Ascending aorta (tissue), 2 donors: ENCODE measurements around the gene PLA2G6. TPM values are rescaled to one million over a fixed set of nuclear protein-coding genes. Genes with fewer than 3 reads are reported as not detected.

Experiments
- DNase-seq, 2 donors: peaks; one replicate each; pipeline ENCODE4 v3.0.0-alpha.2; 2019; ENCODE audit warnings: low spot score in 2 of 2
- H3K27ac ChIP-seq, 2 donors: fragments of 200-600 bp; sonication (generic); one replicate each; pipeline ENCODE4 v1.5.1; 2016 to 2017; ENCODE audit warnings: mild to moderate bottlenecking in 1 of 2
- H3K27me3 ChIP-seq: fragments of 200-600 bp; sonication (generic); one replicate; pipeline ENCODE4 v1.5.1; 2017
- H3K36me3 ChIP-seq, 2 donors: fragments of 200-600 bp; sonication (generic); one replicate each; pipeline ENCODE4 v1.5.1; 2016
- H3K4me1 ChIP-seq, 2 donors: fragments of 200-600 bp; sonication (generic); one replicate each; pipeline ENCODE4 v1.5.1; 2016 to 2017; ENCODE audit warnings: mild to moderate bottlenecking in 1 of 2
- H3K4me3 ChIP-seq, 2 donors: fragments of 200-600 bp; sonication (generic); one replicate each; pipeline ENCODE4 v1.5.1; 2016 to 2017; ENCODE audit warnings: mild to moderate bottlenecking in 1 of 2
- H3K9me3 ChIP-seq, 2 donors: fragments of 200-600 bp; sonication (generic); one replicate each; pipeline ENCODE4 v1.5.1; 2016
- CTCF ChIP-seq, 3 experiments: fragments of 200-600 bp in 2 of 3; fragments of 450-650 bp in 1 of 3; sonication (generic) in 2 of 3; IDR thresholded peaks; one replicate each; pipeline ENCODE4 v1.5.1; 2016 to 2019; ENCODE audit warnings: antibody characterized with exemption in 3 of 3, mild to moderate bottlenecking in 1 of 3, moderate library complexity in 1 of 3
- intact Hi-C: fragments of 100-400 bp; cut with DNase I; formaldehyde crosslinking; loops from one replicate; pipeline ENCODE4 v1.15.1; 2023
- total RNA-seq: library from RNA; depleted of rRNA; stranded (reverse); fragments of >200 nt; gene quantifications from one replicate; pipeline ENCODE4 v1.1.0, GENCODE V29; 2016

Gene PLA2G6
- total RNA-seq, 1 donor from 2014 or later: 79.5 TPM

GRCh38 chr22:38215156-38216038, 33.8 kb upstream of the PLA2G6 start:
- TF ChIP-seq CTCF (IDR thresholded peaks at IDR 0.05): no peak
- DNase-seq: no peak
- Histone ChIP-seq H3K4me3 (no peak overlapping the region), H3K9me3 (no peaks in the 10 kb centered on the region), H3K27me3 (no peaks in the 10 kb centered on the region), H3K36me3 (peaks cover 4 to 27% of the 10 kb centered on the region in 2 donors), H3K27ac (peak overlapping the region; percentile 30 to 35), H3K4me1 (peaks cover 25 to 37% of the 10 kb centered on the region in 2 donors)
- intact Hi-C loops: loop anchor here (5.0 kb wide), 3 partner anchors 33 to 148 kb away; partner anchors contain the start of genes PLA2G6 and TMEM184B

- intact Hi-C loops: loop anchor here (5.0 kb wide), 3 partner anchors 32 to 147 kb away; partner anchors contain the start of genes PLA2G6 and TMEM184B
- no peak for DNase-seq
- H3K27ac ChIP-seq: peak overlapping the region; percentile 30 to 35
- H3K4me3 ChIP-seq: peak overlapping the region in 1 of 2 donors; percentile 50
- peaks cover 21 to 29% of the 10 kb centered on the region in 2 donors for H3K4me1 ChIP-seq
- TF ChIP-seq CTCF (IDR thresholded peaks at IDR 0.05): peak in 1 of 3 experiments; percentile 24
- H3K27me3 ChIP-seq: no peaks in the 10 kb centered on the region
- no peaks in the 10 kb centered on the region for H3K9me3 ChIP-seq
- peaks cover 4 to 30% of the 10 kb centered on the region in 2 donors for H3K36me3 ChIP-seq
Measured at GRCh38 chr22:38214302-38215056, 32.8 kb upstream of the PLA2G6 start.

GRCh38 chr22:38213990-38214301, 32.3 kb upstream of the PLA2G6 start:
- no peak for DNase-seq
- H3K27ac ChIP-seq: peak overlapping the region; percentile 22 to 35
- no peak for TF ChIP-seq CTCF (IDR thresholded peaks at IDR 0.05)
- peak overlapping the region in 1 of 2 donors; percentile 50 for H3K4me3 ChIP-seq
- H3K36me3 ChIP-seq: peaks cover 4 to 30% of the 10 kb centered on the region in 2 donors
- no peaks in the 10 kb centered on the region for H3K9me3 ChIP-seq
- intact Hi-C loops: no loop called here
- H3K4me1 ChIP-seq: peaks cover 16 to 27% of the 10 kb centered on the region in 2 donors
- H3K27me3 ChIP-seq: no peaks in the 10 kb centered on the region

- H3K4me3 ChIP-seq: no peak overlapping the region
- H3K27me3 ChIP-seq: no peaks in the 10 kb centered on the region
- peaks cover 12 to 22% of the 10 kb centered on the region in 2 donors for H3K4me1 ChIP-seq
- peaks cover 4 to 34% of the 10 kb centered on the region in 2 donors for H3K36me3 ChIP-seq
- intact Hi-C loops: no loop called here
- H3K27ac ChIP-seq: peak overlapping the region; percentile 22 to 35
- no peaks in the 10 kb centered on the region for H3K9me3 ChIP-seq
- DNase-seq: no peak
- no peak for TF ChIP-seq CTCF (IDR thresholded peaks at IDR 0.05)
Measured at GRCh38 chr22:38213319-38213989, 31.8 kb upstream of the PLA2G6 start.

GRCh38 chr22:38212442-38212841, 30.8 kb upstream of the PLA2G6 start:
- no peak for TF ChIP-seq CTCF (IDR thresholded peaks at IDR 0.05)
- Histone ChIP-seq H3K36me3 (peaks cover 4 to 41% of the 10 kb centered on the region in 2 donors), H3K4me3 (no peak overlapping the region), H3K27ac (peak overlapping the region in 1 of 2 donors; percentile 18), H3K27me3 (no peaks in the 10 kb centered on the region), H3K9me3 (no peaks in the 10 kb centered on the region), H3K4me1 (peaks cover 6 to 18% of the 10 kb centered on the region in 2 donors)
- intact Hi-C loops: no loop called here
- no peak for DNase-seq
